ENCODE data around the gene OR4X2. TPM values are rescaled to one million over a fixed set of nuclear protein-coding genes. Genes with fewer than 3 reads are reported as not detected.

Gene OR4X2
- total RNA-seq: not detected in 2 replicates

GRCh38 chr11:48244804-48245203, at the start of gene OR4X2:
OR4X2 (plus strand) TSS chr11:48245104; CDS start chr11:48245104, 0 bp downstream.

GRCh38 chr11:48216510-48216909, 28.4 kb upstream of the OR4X2 start, which contains the start of gene OR4B1:
OR4B1 (plus strand) TSS chr11:48216810; CDS start chr11:48216810, 0 bp downstream.

GRCh38 chr11:48263423-48263911, 18.6 kb downstream of the OR4X2 start, which contains the start of gene OR4X1:
OR4X1 (plus strand) TSS chr11:48263861; CDS start chr11:48263861, 0 bp downstream.

Other genes with a start within 250 kb of the OR4X2 start
- not detected in 2 replicates for gene OR4B1, start 28.3 kb upstream of the OR4X2 start, total RNA-seq
- not detected in 2 replicates for gene OR4X1, start 18.8 kb downstream of the OR4X2 start, total RNA-seq
- gene OR4S1, start 61.1 kb downstream of the OR4X2 start, total RNA-seq: not detected in 2 replicates
- gene OR4C3, start 79.8 kb downstream of the OR4X2 start, total RNA-seq: not detected in 2 replicates
- gene OR4C5, start 121.4 kb downstream of the OR4X2 start, total RNA-seq: not detected in 2 replicates
- not detected in 2 replicates for gene OR4A47, start 243.7 kb downstream of the OR4X2 start, total RNA-seq

Measured in hair follicle dermal papilla cell (primary cell).